Testis (tissue), 3 donors: Measurements from ENCODE around the gene TRPM2. TPM values are rescaled to one million over a fixed set of nuclear protein-coding genes. Genes with fewer than 3 reads are reported as not detected.

ENCODE experiments used
- DNase-seq: peaks from one replicate; pipeline ENCODE4 v3.0.0-alpha.2; 2019
- H3K27ac ChIP-seq, 2 donors: fragments of 200-600 bp; sonication (generic); one replicate each; pipeline ENCODE4 v1.5.1; 2019
- H3K27me3 ChIP-seq: fragments of 200-600 bp; sonication (generic); one replicate; pipeline ENCODE4 v1.5.1; 2019
- H3K36me3 ChIP-seq: fragments of 200-600 bp; sonication (generic); one replicate; pipeline ENCODE4 v1.5.1; 2017; ENCODE audit warnings: low read depth; ENCODE audit errors: missing control alignments
- H3K4me1 ChIP-seq: fragments of 200-600 bp; sonication (generic); one replicate; pipeline ENCODE4 v1.5.1; 2019
- H3K4me3 ChIP-seq, 2 donors: fragments of 200-600 bp; sonication (generic); one replicate each; pipeline ENCODE4 v1.5.1; 2017 to 2019
- H3K9me3 ChIP-seq: fragments of 200-600 bp; sonication (generic); one replicate; pipeline ENCODE4 v1.5.1; 2017
- CTCF ChIP-seq, 3 experiments: fragments of 450-650 bp in 2 of 3; fragments of 200-600 bp in 1 of 3; sonication (generic) in 1 of 3; IDR thresholded peaks; one replicate each; pipeline ENCODE4 v1.5.1; 2016 to 2019; ENCODE audit warnings: antibody characterized with exemption in 3 of 3, mild to moderate bottlenecking in 2 of 3, moderate library complexity in 1 of 3
- POLR2A ChIP-seq: fragments of 450-650 bp; IDR thresholded peaks from one replicate; pipeline ENCODE4 v1.6.1; 2017; ENCODE audit warnings: antibody characterized with exemption, mild to moderate bottlenecking, moderate library complexity
- WGBS, 2 donors: methylation state at CpG; one replicate each; pipeline ENCODE4 v1.1.5; 2018; 5-methylcytosine and 5-hydroxymethylcytosine counted together
- intact Hi-C: fragments of 100-400 bp; cut with DNase I; formaldehyde crosslinking; loops from one replicate; pipeline ENCODE4 v1.15.1; 2023; ENCODE audit warnings: low total_unique reads
- polyA plus RNA-seq: library from polyadenylated mRNA; stranded (reverse); fragments of 350-450 nt; fragmentation: Illumina TruSeq; extraction: RNeasy Lipid Tissue Mini Kit (QIAGEN cat#74804); gene quantifications from one replicate; pipeline ENCODE4 v1.2.3, GENCODE V29; 2014; ENCODE audit warnings: low read depth, low replicate concordance; ENCODE audit not compliant: insufficient read depth
- total RNA-seq, 2 donors: library from RNA; depleted of rRNA; stranded (reverse); fragments of >200 nt; gene quantifications; one replicate each; pipeline ENCODE4 v1.2.3, GENCODE V29; 2016

Gene TRPM2
- total and polyA plus RNA-seq, 3 donors from 2014 or later = 3.0 to 4.9 (median 3.9) TPM

- no peak overlapping the region for H3K27ac ChIP-seq
- H3K27me3 ChIP-seq = no peaks in the 10 kb centered on the region
- H3K36me3 ChIP-seq = no peaks in the 10 kb centered on the region
- intact Hi-C loops = no loop called here
- WGBS, 2 donors = 79 to 85% methylated on average over 24 to 28 of the region's 34 CpGs
- H3K4me1 ChIP-seq = no peaks in the 10 kb centered on the region
- H3K4me3 ChIP-seq = no peak overlapping the region
- TF ChIP-seq CTCF (IDR thresholded peaks at IDR 0.05) (no peak), POLR2A (no peak)
- no peak for DNase-seq
- H3K9me3 ChIP-seq = no peaks in the 10 kb centered on the region
These were observed 85.2 kb downstream of the TRPM2 start for GRCh38 chr21:44438531-44439210.

DNA sequence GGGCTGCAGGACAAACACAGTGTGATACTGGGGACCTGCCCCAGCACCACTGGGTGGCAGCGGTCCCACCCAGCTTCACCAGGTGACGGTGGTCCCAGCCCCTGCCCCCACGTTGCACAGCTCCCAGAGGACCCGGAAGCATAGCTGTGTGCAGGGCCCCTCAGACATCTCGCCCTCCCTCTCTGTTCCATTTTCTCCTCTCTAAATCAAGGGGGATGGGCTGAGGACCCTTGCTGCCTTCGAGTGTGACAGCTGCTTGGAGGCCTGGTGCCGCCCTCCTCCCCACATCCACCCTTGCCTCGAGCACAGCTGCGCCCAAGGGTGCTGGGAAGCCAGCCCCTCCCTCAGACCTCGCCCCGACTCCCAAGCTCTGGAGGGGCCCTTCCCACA, 85.8 kb downstream of the TRPM2 start:
- no peaks in the 10 kb centered on the region for H3K9me3 ChIP-seq
- intact Hi-C loops = no loop called here
- no peaks in the 10 kb centered on the region for H3K27me3 ChIP-seq
- H3K27ac ChIP-seq = no peak overlapping the region
- 82 to 88% methylated on average over 2 to 11 of the region's 11 CpGs for WGBS, 2 donors
- TF ChIP-seq CTCF (IDR thresholded peaks at IDR 0.05) = no peak
- TF ChIP-seq POLR2A = no peak
- no peaks in the 10 kb centered on the region for H3K36me3 ChIP-seq
- no peak for DNase-seq
- H3K4me1 ChIP-seq = no peaks in the 10 kb centered on the region
- no peak overlapping the region for H3K4me3 ChIP-seq

- TF ChIP-seq POLR2A = no peak
- TF ChIP-seq CTCF (IDR thresholded peaks at IDR 0.05) = no peak
- DNase-seq = no peak
- intact Hi-C loops = no loop called here
These were observed 87.0 kb downstream of the TRPM2 start for GRCh38 chr21:44440241-44441040.

GRCh38 chr21:44441041-44441400, 87.6 kb downstream of the TRPM2 start:
- no peak for TF ChIP-seq POLR2A
- no peak for TF ChIP-seq CTCF (IDR thresholded peaks at IDR 0.05)
- H3K27me3 ChIP-seq = no peaks in the 10 kb centered on the region
- no peak for DNase-seq
- intact Hi-C loops = no loop called here
- no peak overlapping the region for H3K4me3 ChIP-seq
- H3K36me3 ChIP-seq = no peaks in the 10 kb centered on the region
- H3K9me3 ChIP-seq = no peaks in the 10 kb centered on the region
- 83 to 90% methylated on average over 1 to 10 of the region's 10 CpGs for WGBS, 2 donors
- no peaks in the 10 kb centered on the region for H3K4me1 ChIP-seq
- no peak overlapping the region for H3K27ac ChIP-seq

More at GRCh38 chr21:44440241-44441040, 87.0 kb downstream of the TRPM2 start:
- Histone ChIP-seq H3K27me3 (no peaks in the 10 kb centered on the region), H3K9me3 (no peaks in the 10 kb centered on the region), H3K4me1 (no peaks in the 10 kb centered on the region), H3K27ac (no peak overlapping the region), H3K4me3 (no peak overlapping the region), H3K36me3 (no peaks in the 10 kb centered on the region)
- WGBS, 2 donors = 87 to 89% methylated on average over 22 to 29 of the region's 33 CpGs
